Kidney glomerular epithelial cell (primary cell): ENCODE results near the gene CRAT.
"Not testable (repeated sequence)": the region's sequence is repeated elsewhere in the genome, so short reads cannot be mapped to it uniquely, and the experiment has no call there.

Experiments used
- DNase-seq: peaks from one replicate; lab custom pipeline; 2025; lab: John Stamatoyannopoulos, UW

Gene CRAT

DNA sequence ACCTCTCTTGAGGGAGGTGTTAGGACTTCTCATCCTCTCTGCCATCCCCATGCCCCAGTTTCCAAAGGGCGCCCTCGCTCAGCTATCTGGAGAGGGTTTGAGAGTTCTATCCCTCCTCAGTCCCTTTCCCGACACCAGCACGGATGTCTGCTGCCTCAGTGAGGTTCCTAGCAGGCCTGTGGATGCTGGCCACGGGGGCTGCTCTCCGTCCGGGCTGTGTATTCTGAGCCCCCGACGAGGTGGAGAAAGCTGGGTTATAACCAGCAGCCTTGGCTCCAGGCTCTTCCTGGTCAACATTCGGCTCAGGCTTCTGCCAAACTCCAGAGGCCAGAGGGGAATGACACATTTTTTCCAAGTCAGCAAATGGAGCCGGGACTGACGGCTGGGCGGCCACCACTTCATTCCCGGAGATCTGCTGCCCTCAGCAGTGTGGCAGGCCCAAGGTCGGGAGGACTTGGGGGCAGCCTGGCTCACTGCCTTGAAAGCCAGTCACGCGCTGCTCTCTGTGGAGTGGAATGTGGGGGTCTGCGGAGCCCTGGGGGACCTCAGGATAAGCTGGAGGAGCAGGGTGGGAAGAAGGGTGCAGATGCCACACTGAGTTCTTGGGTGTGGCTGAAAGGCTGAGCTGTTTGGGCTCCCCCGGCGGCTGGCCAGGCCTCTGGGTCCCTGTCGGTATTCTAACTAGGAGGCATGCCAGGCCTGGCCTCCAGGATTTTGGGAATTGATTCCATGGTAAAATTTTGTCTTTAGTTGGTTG is 28.1 kb upstream of the CRAT start:
- DNase-seq = no peak

DNA sequence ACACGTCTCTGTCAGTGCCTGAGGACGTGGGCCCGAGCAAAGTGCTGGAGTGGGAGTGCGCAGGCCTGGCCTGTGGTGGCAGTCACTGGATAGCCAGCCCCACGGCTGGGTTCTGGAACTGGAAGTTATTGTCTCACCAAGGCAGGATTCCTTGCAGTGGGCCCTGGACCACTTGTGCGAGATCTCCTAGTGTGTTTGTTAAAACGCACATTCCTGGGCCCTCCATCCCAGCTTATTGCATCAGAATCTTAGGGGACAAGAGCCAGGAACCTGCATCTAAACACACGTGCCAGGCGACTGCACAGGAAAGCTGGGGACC is 27.5 kb upstream of the CRAT start:
- no peak for DNase-seq

DNA sequence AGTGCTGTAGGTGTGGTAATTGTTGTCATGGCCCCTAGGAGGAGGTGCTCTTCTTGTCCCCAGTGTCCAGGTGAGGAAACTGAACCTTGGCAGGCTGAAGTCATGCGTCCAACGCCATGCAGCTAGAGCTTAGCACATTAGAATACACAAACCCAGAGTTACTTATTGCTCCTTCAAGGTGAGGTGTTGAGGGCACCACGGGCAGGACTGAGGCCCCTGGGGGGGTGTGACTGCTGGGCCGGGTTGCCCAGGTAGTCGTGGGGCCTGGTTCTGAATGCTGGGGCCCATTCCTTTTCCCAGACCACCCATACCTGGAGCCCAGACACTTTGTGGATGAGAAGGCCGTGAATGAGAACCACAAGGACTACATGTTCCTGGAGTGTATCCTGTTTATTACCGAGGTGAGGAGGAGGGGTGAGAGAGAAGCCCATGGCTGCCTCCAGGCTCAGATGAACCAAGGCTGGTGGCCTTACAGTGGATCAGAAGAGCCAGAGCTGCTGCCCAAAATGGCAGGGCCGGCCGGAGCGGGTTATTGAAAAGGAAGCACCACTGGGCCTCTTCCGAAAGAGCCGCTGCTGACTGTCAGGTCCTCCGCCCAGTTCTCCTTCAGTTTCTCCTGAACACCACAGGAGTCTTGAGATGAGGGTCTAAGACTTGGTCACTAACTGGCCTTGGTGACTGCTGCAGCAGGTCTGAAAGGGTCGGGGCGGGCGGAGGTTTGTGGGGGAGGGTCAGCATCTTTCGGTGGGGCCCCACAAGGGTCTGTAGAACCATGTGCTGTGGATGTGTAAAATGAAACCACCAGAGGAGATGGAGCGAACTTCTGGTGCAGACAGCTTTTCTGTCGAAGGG is 26.9 kb upstream of the CRAT start:
- DNase-seq = no peak

DNA sequence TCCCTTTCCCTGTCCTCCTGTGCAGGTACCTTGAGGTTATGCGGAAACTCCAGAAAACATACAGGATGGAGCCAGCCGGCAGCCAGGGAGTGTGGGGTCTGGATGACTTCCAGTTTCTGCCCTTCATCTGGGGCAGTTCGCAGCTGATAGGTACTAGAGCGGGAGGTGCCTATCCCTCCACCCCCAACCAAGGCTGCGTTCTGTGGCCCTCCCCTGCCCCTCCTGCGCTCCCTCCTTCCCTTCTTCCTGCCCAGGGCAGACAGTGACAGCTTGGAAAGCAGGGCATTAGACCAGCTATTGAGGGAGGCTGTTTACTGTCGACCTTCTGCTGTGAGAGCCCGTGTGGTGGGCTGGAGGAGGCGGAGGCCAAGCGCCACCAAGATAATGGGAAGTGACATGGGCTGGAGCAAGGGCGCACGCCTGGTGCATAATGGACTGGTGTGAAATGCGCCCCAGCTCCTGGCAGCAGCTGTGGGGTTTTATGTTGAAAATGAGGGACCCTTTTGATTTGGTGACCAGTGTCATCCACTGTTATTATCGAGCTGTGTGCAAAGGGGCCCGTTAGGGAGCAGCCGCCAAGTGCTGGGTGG is 25.9 kb upstream of the CRAT start:
- no peak for DNase-seq

- DNase-seq = no peak
Measured at GRCh38 chr9:129135476-129135875, 24.9 kb upstream of the CRAT start.

DNA sequence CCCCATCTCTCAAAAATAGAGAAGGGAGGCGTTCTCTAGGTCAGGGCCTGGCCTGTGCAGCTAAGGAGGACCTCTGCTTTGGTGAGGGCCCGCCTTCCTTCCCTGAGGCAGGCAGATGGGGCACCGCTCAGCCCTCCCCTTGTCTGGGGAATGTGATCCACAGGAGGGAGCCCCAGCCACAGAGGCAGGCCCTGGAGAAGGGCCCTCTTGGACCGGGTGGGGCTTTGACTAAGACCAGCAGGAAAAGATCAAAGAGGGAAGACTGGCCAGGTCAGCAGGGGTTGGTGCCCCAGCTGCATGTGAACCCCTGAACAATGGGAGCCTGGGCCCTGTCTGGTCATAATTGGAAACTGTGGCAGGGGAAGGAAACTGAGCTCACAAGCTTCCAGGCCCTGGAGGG is 22.5 kb upstream of the CRAT start:
- DNase-seq = no peak

DNA sequence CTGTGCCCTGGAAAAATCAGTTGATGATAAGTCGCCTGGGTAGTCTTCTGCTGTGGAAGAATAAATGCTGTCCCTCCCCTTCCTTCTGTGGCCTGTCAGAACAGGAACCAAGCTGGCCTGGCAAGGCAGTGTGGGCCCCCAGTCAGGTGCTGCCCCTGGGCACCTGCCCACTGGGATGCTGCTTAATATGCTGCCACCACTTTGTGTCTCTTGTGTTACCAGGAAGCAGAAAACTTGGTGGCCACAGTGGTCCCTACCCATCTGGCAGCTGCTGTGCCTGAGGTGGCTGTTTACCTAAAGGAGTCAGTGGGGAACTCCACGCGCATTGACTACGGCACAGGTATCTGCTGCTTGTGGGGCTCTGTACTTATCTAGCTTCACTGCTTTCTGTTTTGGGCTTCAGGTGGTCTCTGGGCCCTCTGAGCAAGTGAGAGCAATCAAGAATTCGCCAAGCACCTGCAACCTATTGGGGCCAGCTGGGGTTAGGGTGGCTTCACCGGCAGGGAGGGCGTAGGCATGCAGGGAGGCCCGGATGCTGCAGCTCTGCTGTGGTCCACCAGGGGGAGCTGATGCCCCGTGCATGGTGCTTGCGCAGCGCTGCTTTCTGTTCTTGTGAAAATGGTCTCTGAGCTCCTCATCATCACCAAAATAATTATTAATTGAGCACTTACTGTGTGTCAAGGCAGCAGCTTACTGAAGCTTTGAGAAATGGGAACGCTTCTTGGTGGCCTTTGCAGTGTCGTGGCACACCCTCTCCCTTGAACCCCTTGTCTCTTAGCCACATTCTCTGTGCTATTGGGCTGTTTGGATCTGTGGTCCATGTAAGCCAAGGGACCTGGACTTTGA is 20.9 kb upstream of the CRAT start:
- DNase-seq = peak; percentile 66

- no peak for DNase-seq
Measured at GRCh38 chr9:129130791-129131190, 20.2 kb upstream of the CRAT start.

DNA sequence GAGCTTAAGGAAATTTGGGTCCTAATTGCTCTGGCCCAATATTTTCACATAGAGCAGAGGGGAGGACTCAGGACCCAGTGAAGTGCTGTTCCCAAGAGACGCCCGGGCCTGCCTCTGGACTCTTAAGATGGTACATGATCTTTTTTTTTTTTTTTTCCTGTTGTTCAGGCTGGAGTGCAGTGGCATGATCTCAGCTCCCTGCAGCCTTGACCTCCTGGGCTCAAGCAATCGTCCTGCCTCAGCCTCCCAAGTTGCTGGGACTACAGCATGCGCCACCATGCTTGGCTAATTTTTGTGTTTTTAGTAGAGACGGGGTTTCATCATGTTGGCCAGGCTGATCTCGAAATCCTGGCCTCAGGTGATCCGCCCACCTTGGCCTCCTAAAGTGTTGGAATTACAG is 19.7 kb upstream of the CRAT start:
- not testable (repeated sequence) for DNase-seq

- DNase-seq = no peak
Measured at GRCh38 chr9:129128689-129129088, 18.1 kb upstream of the CRAT start.

DNA sequence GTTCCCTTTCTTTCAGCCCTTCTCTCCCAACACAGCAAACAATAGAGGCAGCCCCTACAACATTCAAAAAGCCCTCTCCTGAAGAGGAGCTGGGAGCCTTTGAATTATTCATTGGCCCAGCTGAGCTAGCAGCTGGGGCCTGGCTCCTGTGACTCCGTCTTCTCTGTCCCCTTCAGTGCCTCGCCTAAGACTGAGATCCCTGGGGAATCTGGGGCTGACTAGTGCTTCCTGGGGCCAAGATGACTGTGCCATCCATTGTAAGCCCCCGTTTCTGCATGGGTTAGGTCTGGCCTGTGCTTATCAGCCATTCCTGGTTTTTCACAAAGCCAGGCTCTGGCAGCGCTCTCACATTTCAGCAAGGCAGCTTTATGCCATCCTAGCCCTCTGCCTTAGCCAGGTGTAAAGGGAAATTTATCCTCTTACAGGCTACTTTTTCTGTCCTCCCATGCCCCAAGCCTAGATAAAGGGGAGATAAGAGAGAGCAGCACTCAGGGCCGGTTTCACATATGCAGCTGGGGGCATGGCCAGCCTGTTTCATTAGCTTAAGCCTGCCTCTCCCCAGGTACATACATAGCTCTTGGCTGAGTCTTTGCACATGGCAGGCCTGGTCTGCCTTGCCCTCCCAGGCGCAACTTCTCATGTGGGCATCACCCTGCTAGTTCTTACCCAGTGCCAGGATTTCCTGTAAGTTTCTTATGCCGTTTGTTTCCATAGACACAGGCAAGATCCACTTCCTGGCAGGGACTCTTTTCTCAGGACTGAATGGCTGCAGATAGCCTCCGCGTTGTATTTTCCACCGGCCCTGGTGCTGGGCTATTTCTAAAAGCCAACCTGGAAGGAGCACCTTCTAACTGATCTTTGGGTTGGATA is 16.4 kb upstream of the CRAT start:
- DNase-seq = no peak

DNA sequence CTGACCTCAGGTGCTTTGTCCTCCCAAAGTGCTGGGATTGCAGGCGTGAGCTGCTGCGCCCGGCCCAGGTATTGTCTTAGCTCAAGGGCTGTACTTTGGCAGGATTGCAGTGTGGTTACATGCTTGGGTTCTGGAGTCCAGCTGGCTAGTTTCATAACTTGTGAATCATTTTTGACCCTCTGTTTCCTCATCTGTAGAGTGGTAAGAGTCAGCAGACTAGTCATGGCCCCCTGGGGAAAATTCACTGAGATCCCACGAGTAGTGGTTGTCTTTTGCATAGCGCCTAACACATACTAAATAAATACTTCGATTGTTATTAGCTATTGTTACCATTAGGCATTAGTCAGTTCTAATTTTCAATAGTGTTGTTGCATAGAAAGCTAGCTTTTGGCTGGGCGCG is 14.9 kb upstream of the CRAT start:
- peak; percentile 56 for DNase-seq

- DNase-seq = no peak
Measured at GRCh38 chr9:129124506-129125069, 14.0 kb upstream of the CRAT start.

- not testable (repeated sequence) for DNase-seq
Measured at GRCh38 chr9:129122976-129123375, 12.4 kb upstream of the CRAT start.

DNA sequence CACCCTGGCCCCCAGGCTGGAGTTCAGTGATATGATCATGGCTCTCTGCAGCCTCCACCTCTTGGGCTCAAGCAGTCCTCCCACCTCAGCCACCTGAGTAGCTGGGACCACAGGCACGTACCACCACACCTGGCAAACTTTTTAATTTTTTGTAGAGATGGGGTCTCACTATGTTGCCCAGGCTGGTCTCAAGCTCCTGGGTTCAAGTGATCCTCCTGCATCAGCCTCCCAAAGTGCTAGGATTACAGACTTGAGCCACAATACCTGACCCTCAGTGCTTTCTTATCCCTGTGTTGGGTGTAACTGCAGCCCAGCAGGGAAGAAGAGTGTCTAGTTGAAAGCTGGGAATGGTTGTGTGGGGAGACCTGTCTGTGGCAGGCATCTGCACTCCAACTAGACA is 11.5 kb upstream of the CRAT start:
- no peak for DNase-seq

DNA sequence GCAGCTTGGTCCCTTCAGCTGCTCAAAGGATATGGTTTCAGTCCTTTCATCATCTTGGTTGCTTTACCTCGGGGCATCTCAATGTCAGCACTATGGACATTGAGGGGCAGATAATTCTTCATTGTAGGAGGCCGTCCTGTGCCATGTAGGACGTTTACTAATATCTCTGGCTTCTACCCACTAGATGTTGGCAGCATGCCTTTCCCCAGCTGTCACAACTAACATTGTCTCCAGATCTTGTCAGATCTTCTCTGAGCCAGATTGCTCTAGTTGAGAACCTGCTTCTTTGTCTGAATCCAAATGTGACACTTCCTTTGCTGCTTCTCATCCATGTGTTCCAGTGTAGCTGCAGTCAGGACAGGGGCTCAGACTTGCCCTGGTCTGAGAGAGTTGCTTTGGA is 10.9 kb upstream of the CRAT start:
- DNase-seq = no peak

DNA sequence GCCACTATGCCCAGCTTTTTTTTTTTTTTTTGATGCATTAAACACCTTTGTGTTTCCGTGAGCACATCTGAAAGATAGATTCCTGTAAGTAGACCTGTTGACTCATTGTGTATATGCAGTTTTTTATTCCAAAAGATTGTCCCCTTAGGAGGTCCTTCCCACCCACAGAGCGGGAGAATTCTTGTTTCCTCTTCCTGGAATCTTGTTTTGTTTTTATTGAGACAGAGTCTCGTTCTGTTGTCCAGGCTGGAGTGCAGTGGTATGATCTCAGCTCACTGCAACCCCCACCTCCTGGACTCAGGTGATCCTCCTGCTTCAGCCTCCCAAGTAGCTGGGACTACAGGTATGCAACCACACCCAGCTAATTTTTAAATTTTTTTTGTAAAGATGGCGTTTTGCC is 8.2 kb upstream of the CRAT start:
- no peak for DNase-seq

GRCh38 chr9:129113645-129114304 is 3.2 kb upstream of the CRAT start:
- no peak for DNase-seq

GRCh38 chr9:129112526-129112925 is 1.9 kb upstream of the CRAT start:
- DNase-seq = not testable (repeated sequence)

- peak; percentile 6 for DNase-seq
Measured at GRCh38 chr9:129111528-129112151, 1.0 kb upstream of the CRAT start.
